LNCAP (cell line): Measurements from ENCODE around the gene DLGAP1.

ENCODE experiments used
- TF ChIP-seq, protein P1 (sequence below): fragments of 450-650 bp; IDR thresholded peaks from 2 replicates; pipeline ENCODE4 v1.5.1; 2017; ENCODE audit warnings: mild to moderate bottlenecking

Gene DLGAP1

DNA sequence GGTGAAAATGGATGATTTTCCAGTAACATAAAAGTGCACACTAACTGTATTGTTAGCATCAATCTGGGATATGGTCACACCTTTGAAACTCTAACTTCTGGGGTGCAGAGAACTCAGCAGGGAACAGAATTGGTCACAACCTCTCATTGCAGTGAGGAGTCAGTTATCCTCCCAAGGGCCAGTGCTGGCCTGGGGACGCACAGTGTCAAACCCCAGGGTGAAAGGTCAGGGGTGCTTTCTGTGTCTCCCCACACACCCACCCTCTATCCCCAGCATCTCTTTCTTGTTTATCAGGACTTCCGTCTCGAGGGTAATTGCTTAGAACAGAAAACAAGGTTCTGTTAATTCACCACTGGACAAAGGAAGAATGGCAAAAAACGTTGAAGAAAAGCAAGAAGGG lies 208.7 kb downstream of the DLGAP1 start:
- TF ChIP-seq, protein P1, sequence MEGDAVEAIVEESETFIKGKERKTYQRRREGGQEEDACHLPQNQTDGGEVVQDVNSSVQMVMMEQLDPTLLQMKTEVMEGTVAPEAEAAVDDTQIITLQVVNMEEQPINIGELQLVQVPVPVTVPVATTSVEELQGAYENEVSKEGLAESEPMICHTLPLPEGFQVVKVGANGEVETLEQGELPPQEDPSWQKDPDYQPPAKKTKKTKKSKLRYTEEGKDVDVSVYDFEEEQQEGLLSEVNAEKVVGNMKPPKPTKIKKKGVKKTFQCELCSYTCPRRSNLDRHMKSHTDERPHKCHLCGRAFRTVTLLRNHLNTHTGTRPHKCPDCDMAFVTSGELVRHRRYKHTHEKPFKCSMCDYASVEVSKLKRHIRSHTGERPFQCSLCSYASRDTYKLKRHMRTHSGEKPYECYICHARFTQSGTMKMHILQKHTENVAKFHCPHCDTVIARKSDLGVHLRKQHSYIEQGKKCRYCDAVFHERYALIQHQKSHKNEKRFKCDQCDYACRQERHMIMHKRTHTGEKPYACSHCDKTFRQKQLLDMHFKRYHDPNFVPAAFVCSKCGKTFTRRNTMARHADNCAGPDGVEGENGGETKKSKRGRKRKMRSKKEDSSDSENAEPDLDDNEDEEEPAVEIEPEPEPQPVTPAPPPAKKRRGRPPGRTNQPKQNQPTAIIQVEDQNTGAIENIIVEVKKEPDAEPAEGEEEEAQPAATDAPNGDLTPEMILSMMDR: no peak

DNA sequence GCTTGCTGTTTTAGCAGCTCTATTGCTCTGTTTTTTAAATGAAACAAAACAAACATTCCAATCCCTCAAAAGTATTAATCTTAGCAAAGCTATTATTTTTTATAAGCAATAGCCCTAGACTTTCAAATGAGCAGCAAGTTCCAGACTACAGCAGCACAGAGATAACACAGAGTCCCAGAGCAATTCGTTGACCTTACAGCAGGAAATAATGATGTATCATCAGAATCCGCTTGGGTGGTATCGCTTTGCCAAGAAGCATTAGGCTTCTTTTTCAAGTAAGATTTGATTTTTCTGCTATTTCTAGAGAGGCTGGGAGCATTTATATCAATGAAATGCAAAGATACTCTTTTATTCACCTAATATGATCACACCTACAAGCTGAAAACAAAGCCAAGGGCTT lies 209.7 kb downstream of the DLGAP1 start:
- TF ChIP-seq, protein P1: no peak

DNA sequence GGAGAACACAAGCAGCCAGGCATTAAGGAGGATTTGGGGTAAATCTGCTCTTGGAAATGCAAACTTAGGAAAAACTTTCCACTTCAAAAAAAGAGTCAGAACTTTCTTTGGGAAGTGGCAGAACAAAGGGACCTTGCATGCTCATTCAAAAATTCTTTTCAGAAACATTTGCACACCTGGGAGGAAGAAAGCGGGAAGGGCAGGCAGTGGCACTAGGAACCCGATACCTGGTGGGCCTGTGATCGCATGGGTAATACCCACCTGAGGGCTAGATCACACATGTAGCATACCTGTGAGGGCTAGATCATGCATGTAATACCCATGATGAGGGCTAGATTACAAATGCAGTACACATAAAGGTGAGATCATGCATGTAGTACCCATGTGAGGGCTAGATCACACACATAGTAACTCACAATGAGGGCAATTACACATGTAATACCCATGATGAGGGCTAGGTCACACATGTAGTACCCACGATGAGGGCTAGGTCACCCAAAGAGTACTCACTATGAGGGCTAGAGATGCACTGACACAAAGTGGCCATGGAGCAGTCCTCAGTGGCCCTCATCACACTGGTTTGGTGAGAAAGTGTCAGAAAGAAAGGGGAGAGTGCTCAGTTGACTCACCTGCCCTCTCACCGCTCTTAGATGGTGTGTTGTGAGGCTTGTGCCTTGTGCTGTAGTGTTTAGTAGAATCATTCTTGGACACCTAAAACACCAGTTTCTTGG lies 212.5 kb downstream of the DLGAP1 start:
- TF ChIP-seq, protein P1: no peak

DNA sequence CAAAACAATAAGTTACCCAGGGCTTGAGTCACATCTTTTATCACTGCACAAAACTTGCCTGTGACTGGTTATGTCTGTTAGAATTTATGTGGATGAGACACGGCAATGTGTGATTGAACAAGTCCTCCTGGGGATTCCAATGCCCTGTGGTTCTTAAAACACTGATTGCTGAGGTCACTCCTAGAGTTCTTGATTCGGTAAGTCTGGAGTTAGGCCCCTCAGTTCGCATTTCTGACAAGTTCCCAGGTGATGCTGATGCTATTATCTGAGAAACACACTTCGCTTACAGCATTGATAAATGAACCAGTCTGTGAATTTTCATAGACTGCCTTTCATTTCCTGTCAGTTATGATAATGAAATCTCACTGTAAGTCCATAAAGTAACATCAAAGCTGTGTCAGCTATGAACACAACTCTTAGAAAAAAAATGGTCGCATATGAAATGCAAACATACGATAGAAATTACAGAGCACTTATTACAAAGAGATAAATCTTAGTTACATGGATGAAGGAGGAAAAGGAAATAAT lies 214.0 kb downstream of the DLGAP1 start:
- TF ChIP-seq, protein P1: no peak

DNA sequence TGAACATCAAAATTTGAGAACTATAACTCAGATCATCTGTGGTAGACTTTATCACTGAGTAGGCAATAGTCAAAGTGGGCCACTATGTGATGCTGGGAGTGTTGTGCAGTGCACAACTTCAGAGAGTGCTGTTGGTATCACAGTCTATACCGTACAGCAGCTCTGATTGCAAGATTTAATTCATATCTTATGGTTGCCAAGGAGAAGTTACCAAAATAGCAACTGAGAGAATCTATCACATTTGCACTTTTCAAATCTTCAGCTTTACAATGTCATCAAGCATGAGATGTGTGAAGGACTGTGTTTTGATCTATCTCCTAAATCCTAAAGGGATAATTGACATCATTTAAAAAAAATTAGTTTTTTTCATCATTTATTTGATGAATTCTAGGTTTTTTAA lies 216.1 kb downstream of the DLGAP1 start:
- TF ChIP-seq, protein P1: no peak

DNA sequence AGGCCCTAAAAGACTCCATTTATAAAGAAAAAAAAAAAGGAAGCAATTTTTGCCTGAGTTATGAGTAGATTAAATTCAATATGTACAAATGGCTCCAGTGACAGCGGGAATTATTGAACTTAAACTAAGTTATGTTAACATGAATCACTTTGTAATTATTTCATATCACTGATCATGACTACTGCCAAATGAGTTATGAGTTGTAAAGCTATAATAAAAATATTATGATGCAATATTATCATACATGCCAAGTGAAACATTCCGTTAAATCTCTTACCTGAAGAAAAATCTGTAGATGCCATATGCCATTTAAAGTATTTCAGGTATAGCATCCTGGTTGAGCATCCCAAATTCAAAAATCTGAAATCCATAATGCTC lies 217.5 kb downstream of the DLGAP1 start:
- TF ChIP-seq, protein P1: no peak

DNA sequence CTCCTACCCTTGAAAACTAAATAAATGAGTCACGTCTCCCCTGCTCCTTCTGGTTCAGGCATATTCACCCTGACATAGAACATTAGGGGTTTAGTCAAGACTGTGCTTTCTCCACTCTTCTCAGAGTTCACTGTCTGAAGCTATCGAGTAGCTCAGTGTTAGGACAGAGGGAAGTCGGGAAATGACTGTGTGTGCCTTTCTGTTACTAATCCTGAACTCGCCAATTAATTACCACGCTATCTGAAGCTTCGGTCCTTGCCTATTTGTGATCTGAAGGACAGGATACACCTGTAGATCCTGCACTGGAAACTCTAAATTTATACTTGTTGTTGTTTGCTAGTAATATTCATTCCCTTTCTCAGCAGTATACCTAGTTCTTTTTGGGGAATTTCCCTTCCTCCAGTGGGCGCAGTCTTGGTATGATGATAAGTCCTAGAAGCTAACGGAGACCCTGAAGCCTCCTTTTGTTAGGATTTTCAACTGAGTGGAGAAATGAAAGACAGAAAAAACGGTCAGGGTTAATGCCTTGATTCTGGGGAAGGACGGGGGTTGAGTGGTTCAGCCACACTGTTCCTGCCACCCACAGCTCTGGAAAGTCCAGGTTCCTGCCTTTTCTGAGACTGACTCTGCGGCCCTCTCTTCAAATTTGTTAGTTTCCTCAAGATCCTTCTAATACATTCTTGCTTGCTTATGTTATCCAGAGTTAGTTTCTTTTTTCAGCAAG lies 218.0 kb downstream of the DLGAP1 start:
- TF ChIP-seq, protein P1: no peak
